ENCODE results near the gene ZSWIM6. TPM values are rescaled to one million over a fixed set of nuclear protein-coding genes. Genes with fewer than 3 reads are reported as not detected.
A peak's percentile ranks its signal among the peaks of the same experiment; 100 is the strongest.

The ZSWIM6 gene
- total RNA-seq, 1 experiment from 2014 or later, result 10.0 TPM

GRCh38 chr5:61334868-61335615, 3.0 kb downstream of the ZSWIM6 start:
- intact Hi-C loops (cut with micrococcal nuclease; ENCODE audit: unreplicated experiment), result loop anchor here (1.0 to 10.0 kb wide), 3 partner anchors 323 to 660 kb away; no protein-coding TSS in a partner anchor
- Mint-ChIP-seq H3K4me1 (ENCODE audit: low read depth, unreplicated experiment) (peaks cover 15% of the 10 kb centered on the region), H3K27me3 (ENCODE audit: insufficient read depth, unreplicated experiment) (no peaks in the 10 kb centered on the region), H3K27ac (ENCODE audit: unreplicated experiment) (no peak overlapping the region), H3K4me3 (ENCODE audit: unreplicated experiment) (peak overlapping the region; percentile 79), H3K9me3 (ENCODE audit: unreplicated experiment) (no peaks in the 10 kb centered on the region), H3K36me3 (ENCODE audit: insufficient read depth, unreplicated experiment) (peaks cover 36% of the 10 kb centered on the region)
- H3K36me3 ChIP-seq (ENCODE audit: control insufficient read depth, insufficient read depth, low read length), result no peaks in the 10 kb centered on the region
- H3K4me1 ChIP-seq, result no peaks in the 10 kb centered on the region
- no peak for DNase-seq
- H3K9me3 ChIP-seq, result no peaks in the 10 kb centered on the region
- H3K27me3 ChIP-seq (replicated peaks; ENCODE audit: control insufficient read depth, insufficient read depth, low read length), result no peaks in the 10 kb centered on the region
- CTCF ChIA-PET, result no interaction called here
- POLR2A ChIA-PET, result no interaction called here
- no peak for TF ChIP-seq CTCF (IDR thresholded peaks at IDR 0.05; ENCODE audit: insufficient read depth in 1 of 2, low read depth in 1 of 2, low read length in 1 of 2, severe bottlenecking in 1 of 2, unreplicated experiment in 1 of 2)
- no TSS peak for BruUV-seq (replicated peaks)
- H3K4me3 ChIP-seq (ENCODE audit: low read depth, low read length), result no peak overlapping the region

- TF ChIP-seq CTCF (IDR thresholded peaks at IDR 0.05; ENCODE audit: insufficient read depth in 1 of 2, low read depth in 1 of 2, low read length in 1 of 2, severe bottlenecking in 1 of 2, unreplicated experiment in 1 of 2), result no peak
- Mint-ChIP-seq H3K9me3 (ENCODE audit: unreplicated experiment) (no peaks in the 10 kb centered on the region), H3K27me3 (ENCODE audit: insufficient read depth, unreplicated experiment) (no peaks in the 10 kb centered on the region), H3K4me1 (ENCODE audit: low read depth, unreplicated experiment) (peaks cover 2% of the 10 kb centered on the region), H3K27ac (ENCODE audit: unreplicated experiment) (no peak overlapping the region), H3K36me3 (ENCODE audit: insufficient read depth, unreplicated experiment) (peaks cover 9% of the 10 kb centered on the region), H3K4me3 (ENCODE audit: unreplicated experiment) (no peak overlapping the region)
- no TSS peak for BruUV-seq (replicated peaks)
- Histone ChIP-seq H3K4me3 (ENCODE audit: low read depth, low read length) (no peak overlapping the region), H3K4me1 (no peaks in the 10 kb centered on the region), H3K27me3 (replicated peaks; ENCODE audit: control insufficient read depth, insufficient read depth, low read length) (no peaks in the 10 kb centered on the region), H3K9me3 (no peaks in the 10 kb centered on the region), H3K36me3 (ENCODE audit: control insufficient read depth, insufficient read depth, low read length) (no peaks in the 10 kb centered on the region)
- no peak for DNase-seq
- ChIA-PET CTCF (interaction anchor here (1.0 kb wide), 1 partner anchor 33 kb away, joined by 3 read pairs; no protein-coding TSS in a partner anchor), POLR2A (no interaction called here)
- intact Hi-C loops (cut with micrococcal nuclease; ENCODE audit: unreplicated experiment), result loop anchor here (10.0 kb wide), 2 partner anchors 385 to 665 kb away; no protein-coding TSS in a partner anchor
Measured at GRCh38 chr5:61339764-61340163, 7.7 kb downstream of the ZSWIM6 start.

- Mint-ChIP-seq H3K36me3 (ENCODE audit: insufficient read depth, unreplicated experiment) (peaks cover 6% of the 10 kb centered on the region), H3K4me3 (ENCODE audit: unreplicated experiment) (no peak overlapping the region), H3K27ac (ENCODE audit: unreplicated experiment) (no peak overlapping the region), H3K27me3 (ENCODE audit: insufficient read depth, unreplicated experiment) (no peaks in the 10 kb centered on the region), H3K9me3 (ENCODE audit: unreplicated experiment) (no peaks in the 10 kb centered on the region), H3K4me1 (ENCODE audit: low read depth, unreplicated experiment) (no peaks in the 10 kb centered on the region)
- Histone ChIP-seq H3K4me1 (no peaks in the 10 kb centered on the region), H3K4me3 (ENCODE audit: low read depth, low read length) (no peak overlapping the region), H3K27me3 (replicated peaks; ENCODE audit: control insufficient read depth, insufficient read depth, low read length) (no peaks in the 10 kb centered on the region), H3K36me3 (ENCODE audit: control insufficient read depth, insufficient read depth, low read length) (no peaks in the 10 kb centered on the region), H3K9me3 (no peaks in the 10 kb centered on the region)
- intact Hi-C loops (cut with micrococcal nuclease; ENCODE audit: unreplicated experiment), result no loop called here
- DNase-seq, result no peak
- no TSS peak for BruUV-seq (replicated peaks)
- ChIA-PET POLR2A (no interaction called here), CTCF (no interaction called here)
- no peak for TF ChIP-seq CTCF (IDR thresholded peaks at IDR 0.05; ENCODE audit: insufficient read depth in 1 of 2, low read depth in 1 of 2, low read length in 1 of 2, severe bottlenecking in 1 of 2, unreplicated experiment in 1 of 2)
Measured at GRCh38 chr5:61340775-61341361, 8.8 kb downstream of the ZSWIM6 start.

Data from Caco-2 (cell line).